Measurements from ENCODE around the gene EFNA4. TPM values are rescaled to one million over a fixed set of nuclear protein-coding genes. Genes with fewer than 3 reads are reported as not detected.

EFNA4 gene
- total and polyA plus RNA-seq, 4 donors = 1.8 to 4.7 (median 3.3) TPM

GRCh38 chr1:155044812-155045657 is 18.5 kb upstream of the EFNA4 start:
- Histone ChIP-seq H3K27ac (ENCODE audit: low read depth in 1 of 2, low read length in 2 of 2) (peak overlapping the region; percentile 74 to 81), H3K9me3 (ENCODE audit: control insufficient read depth in 4 of 4, low read length in 3 of 4) (no peaks in the 10 kb centered on the region), H3K9ac (ENCODE audit: low read depth in 1 of 2, low read length in 2 of 2) (no peak overlapping the region), H3K4me1 (ENCODE audit: control insufficient read depth in 4 of 4, insufficient read depth in 4 of 4, low read length in 3 of 4) (peaks cover 9 to 50% (median 32%) of the 10 kb centered on the region in 4 donors), H3K27me3 (ENCODE audit: control insufficient read depth in 4 of 4, insufficient read depth in 4 of 4, low read length in 3 of 4) (no peaks in the 10 kb centered on the region), H3K36me3 (ENCODE audit: control insufficient read depth in 4 of 4, insufficient read depth in 3 of 4, low read depth in 1 of 4, low read length in 3 of 4) (no peaks in the 10 kb centered on the region), H3K4me3 (ENCODE audit: low read depth in 1 of 3, low read length in 3 of 3) (no peak overlapping the region)
- DNase-seq (ENCODE audit: low spot score) = peak; percentile 63
- no peak for TF ChIP-seq FOXA2 (IDR thresholded peaks at IDR 0.05)
- TF ChIP-seq YY1 (IDR thresholded peaks at IDR 0.05) = peak; percentile 13
- TF ChIP-seq HNF4G (IDR thresholded peaks at IDR 0.05) = no peak
- TF ChIP-seq JUND (IDR thresholded peaks at IDR 0.05) = peak; percentile 72 to 75
- no peak for TF ChIP-seq ZBTB33 (IDR thresholded peaks at IDR 0.05)
- peak; percentile 92 for TF ChIP-seq RAD21 (IDR thresholded peaks at IDR 0.05)
- peak; percentile 64 for TF ChIP-seq NR2F2 (IDR thresholded peaks at IDR 0.05)
- peak; percentile 27 to 29 for TF ChIP-seq HNF4A (conservative IDR thresholded peaks at IDR 0.05)
- no peak for TF ChIP-seq EGR1 (IDR thresholded peaks at IDR 0.05; ENCODE audit: low read depth in 2 of 2)
- no peak for TF ChIP-seq ATF3 (IDR thresholded peaks at IDR 0.05)
- TF ChIP-seq FOXA1 (IDR thresholded peaks at IDR 0.05) = no peak
- no peak for TF ChIP-seq REST (IDR thresholded peaks at IDR 0.05)
- no peak for TF ChIP-seq TAF1 (conservative IDR thresholded peaks at IDR 0.05)
- TF ChIP-seq SP1 (IDR thresholded peaks at IDR 0.05) = peak; percentile 38
- TF ChIP-seq RXRA (IDR thresholded peaks at IDR 0.05) = peak; percentile 60 to 69
- peak in 1 of 2 donors; percentile 22 for TF ChIP-seq GABPA (IDR thresholded peaks at IDR 0.05 in 1 of 2, conservative IDR thresholded peaks at IDR 0.05 in 1 of 2)
- peak; percentile 82 for TF ChIP-seq CTCF (IDR thresholded peaks at IDR 0.05; ENCODE audit: low read depth, low read length, missing input control)
- no peak for TF ChIP-seq MAX (IDR thresholded peaks at IDR 0.05)
- WGBS = 53% methylated on average over 7 of the region's 7 CpGs

Data from liver (tissue), 9 donors.